UCSD-AML1 (cell line): ENCODE data around the gene PLB1.

Source experiments
- DNase-seq: peaks from one replicate; lab custom pipeline; 2025; ENCODE audit not compliant: unreplicated experiment; lab: John Stamatoyannopoulos, UW

Gene PLB1

GRCh38 chr2:28558158-28558820 is 62.4 kb downstream of the PLB1 start:
- DNase-seq, result no peak

DNA sequence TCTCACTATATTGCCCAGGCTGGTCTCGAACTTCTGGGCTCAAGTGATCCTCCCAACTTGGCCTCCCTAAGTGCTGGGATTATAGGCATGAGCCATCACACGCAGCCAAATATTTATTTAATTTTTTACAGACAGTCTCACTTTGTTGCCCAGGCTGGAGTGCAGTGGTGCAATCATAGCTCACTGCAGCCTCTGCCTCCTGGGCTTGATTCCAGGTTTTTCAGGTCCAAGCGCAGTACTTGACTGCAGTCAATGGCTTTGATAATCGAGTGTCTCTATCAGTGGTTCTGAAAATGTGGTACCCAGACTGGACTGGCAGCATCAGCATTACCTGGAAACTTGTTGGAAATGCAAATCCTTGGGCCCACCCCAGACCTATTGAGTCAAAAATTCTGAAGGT is 63.1 kb downstream of the PLB1 start:
- DNase-seq, result no peak

DNA sequence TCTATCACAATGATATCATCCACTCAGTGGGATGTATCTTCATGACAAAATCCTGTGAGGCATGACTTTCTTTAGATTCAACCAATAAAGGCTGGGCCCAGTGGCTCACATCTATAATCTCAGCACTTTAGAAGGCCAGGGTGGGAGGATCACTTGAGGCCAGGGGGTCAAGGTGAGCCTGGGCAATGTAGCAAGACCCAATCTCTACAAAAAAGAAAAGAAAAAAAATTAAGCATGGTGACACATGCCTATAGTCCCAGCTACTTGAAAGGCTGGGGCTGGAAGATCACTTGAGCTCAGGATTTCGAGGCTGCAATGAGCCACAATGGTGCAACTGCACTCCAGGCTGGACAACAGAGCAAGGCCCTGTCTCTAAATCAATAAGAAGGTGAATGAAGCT is 68.0 kb downstream of the PLB1 start:
- DNase-seq, result no peak

- no peak for DNase-seq
Observed at GRCh38 chr2:28564346-28564745, 68.5 kb downstream of the PLB1 start.

- DNase-seq, result no peak
Observed at GRCh38 chr2:28565033-28565432, 69.2 kb downstream of the PLB1 start.

DNA sequence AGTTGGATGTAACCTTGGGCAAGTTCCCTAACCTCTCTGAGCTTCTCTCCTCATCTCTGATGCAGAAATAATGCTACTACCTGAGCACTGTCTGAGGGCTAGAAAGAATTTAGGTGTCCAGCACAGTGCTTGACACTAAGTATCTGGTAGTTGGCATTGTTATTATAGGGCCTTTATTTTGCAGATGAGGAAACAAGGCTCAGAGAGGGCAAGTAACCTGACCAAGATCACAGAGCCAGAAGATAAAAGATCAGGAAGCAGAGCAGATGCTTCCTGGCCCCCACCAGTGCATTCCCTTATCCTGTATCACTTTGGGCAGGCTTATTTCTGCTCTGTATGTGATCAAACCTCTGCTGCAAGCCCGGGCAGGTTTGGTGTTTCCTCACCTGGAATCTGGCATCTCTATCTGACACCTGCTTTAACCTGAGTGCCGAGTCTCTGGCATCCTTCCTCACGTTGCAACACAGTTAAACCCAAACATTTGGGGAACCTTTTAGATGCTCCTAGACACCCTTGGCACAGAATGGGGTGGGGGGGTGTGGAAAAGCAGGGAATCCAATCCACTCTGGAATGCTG is 69.9 kb downstream of the PLB1 start:
- no peak for DNase-seq

DNA sequence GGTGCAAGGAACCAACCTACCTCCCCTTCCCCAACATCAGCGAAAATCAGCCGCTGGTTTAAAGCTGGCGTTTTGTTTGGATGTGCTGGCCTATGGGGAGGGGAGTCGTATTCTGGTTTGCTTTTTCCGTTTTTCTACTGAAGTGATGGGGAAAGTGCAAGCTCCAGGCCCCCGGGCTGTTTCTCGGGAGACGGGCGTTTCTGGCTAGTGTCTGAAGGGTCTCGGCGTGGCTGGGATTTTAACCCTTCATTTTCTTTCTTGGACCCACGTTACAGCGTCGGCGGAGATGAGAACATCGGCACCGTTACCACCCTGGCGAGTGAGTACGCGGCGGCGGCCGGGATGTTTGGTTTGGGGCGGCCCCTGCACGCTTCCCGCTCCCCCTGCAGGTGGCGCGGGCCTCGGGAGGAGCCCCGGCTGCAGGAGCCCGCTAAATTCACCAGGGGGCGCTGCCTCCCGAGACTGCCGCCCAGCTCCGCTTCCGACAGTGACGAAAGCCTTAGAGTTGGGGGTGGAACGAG is 70.7 kb downstream of the PLB1 start:
- peak; percentile 89 for DNase-seq

DNA sequence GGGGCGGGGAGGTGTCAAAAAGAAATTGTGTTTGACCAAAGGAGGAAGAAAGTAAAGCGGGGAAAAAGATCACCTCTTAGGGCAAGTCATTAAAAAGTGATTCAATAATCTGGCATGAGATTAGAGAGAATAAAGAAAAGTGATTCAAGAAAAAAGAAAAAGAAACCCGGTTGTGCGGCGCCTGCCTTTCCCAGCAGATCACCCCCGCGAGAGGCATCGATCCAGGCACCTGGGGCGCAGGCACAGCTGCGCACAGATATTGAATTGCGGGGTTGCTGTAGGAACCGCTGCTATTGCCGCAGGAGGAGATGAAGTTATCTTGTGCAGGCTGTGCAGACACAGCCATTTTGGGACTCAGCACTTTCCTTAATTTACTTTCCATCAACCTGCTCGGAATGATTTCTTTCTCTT is 71.2 kb downstream of the PLB1 start:
- DNase-seq, result no peak

GRCh38 chr2:28568036-28568435 is 72.2 kb downstream of the PLB1 start:
- DNase-seq, result no peak

- DNase-seq, result no peak
Observed at GRCh38 chr2:28568533-28568932, 72.7 kb downstream of the PLB1 start.

- DNase-seq, result no peak
Observed at GRCh38 chr2:28570431-28570830, 74.6 kb downstream of the PLB1 start.

- DNase-seq, result no peak
Observed at GRCh38 chr2:28576714-28577113, 80.9 kb downstream of the PLB1 start.

- no peak for DNase-seq
Observed at GRCh38 chr2:28577791-28578680, 82.2 kb downstream of the PLB1 start.

GRCh38 chr2:28578774-28579173 is 82.9 kb downstream of the PLB1 start:
- DNase-seq, result no peak

- no peak for DNase-seq
Observed at GRCh38 chr2:28579606-28580005, 83.7 kb downstream of the PLB1 start.

GRCh38 chr2:28580078-28580477 is 84.2 kb downstream of the PLB1 start:
- no peak for DNase-seq

DNA sequence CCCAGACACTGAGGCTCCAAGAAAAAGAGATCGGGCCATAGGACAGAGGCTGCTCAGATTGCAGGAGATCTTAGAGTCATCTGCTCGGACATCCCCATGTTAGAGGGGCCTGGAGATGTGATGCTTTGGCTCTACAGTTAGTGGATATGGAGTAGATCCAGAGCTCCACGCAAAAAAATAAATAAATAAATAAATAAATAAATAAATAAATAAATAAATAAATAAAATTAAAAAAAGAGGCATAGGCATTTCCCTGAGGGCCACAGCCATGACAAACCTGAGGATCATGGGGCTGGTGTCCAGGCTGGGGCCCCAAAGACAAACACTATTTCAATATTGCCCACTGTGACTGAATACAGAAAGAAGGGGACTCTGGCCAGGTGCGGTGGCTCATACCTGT is 85.5 kb downstream of the PLB1 start:
- DNase-seq, result no peak

- no peak for DNase-seq
Observed at GRCh38 chr2:28582152-28582551, 86.3 kb downstream of the PLB1 start.

GRCh38 chr2:28582595-28582994 is 86.7 kb downstream of the PLB1 start:
- no peak for DNase-seq

GRCh38 chr2:28583899-28584553 is 88.2 kb downstream of the PLB1 start:
- DNase-seq, result peak; percentile 82

GRCh38 chr2:28586867-28587266 is 91.0 kb downstream of the PLB1 start:
- no peak for DNase-seq
